AG09319 (cell line): ENCODE data around the gene KRTAP5-8.

Experiments
- DNase-seq: peaks from one replicate; pipeline ENCODE4 v3.0.0-alpha.2; 2010; ENCODE audit warnings: low read depth; ENCODE audit errors: extremely low read depth
- CTCF ChIP-seq: IDR thresholded peaks from 2 replicates; pipeline ENCODE4 v1.5.1; 2011; ENCODE audit warnings: low read depth, mild to moderate bottlenecking, inconsistent platforms, low read length, moderate library complexity

The KRTAP5-8 gene

GRCh38 chr11:71548716-71549151 lies 10.9 kb downstream of the KRTAP5-8 start:
- DNase-seq: no peak
- TF ChIP-seq CTCF: no peak

GRCh38 chr11:71551711-71552110 lies 13.9 kb downstream of the KRTAP5-8 start:
- no peak for DNase-seq

GRCh38 chr11:71554996-71555395 lies 17.2 kb downstream of the KRTAP5-8 start:
- no peak for DNase-seq
- TF ChIP-seq CTCF: no peak

More at GRCh38 chr11:71551711-71552110, 13.9 kb downstream of the KRTAP5-8 start:
- TF ChIP-seq CTCF: no peak

- no peak for TF ChIP-seq CTCF
- DNase-seq: no peak
Measured at GRCh38 chr11:71555508-71555907, 17.7 kb downstream of the KRTAP5-8 start.

GRCh38 chr11:71556018-71556417 lies 18.2 kb downstream of the KRTAP5-8 start:
- no peak for TF ChIP-seq CTCF
- no peak for DNase-seq

- no peak for DNase-seq
- no peak for TF ChIP-seq CTCF
Measured at GRCh38 chr11:71557257-71557656, 19.4 kb downstream of the KRTAP5-8 start.

- TF ChIP-seq CTCF: no peak
- DNase-seq: no peak
Measured at GRCh38 chr11:71558996-71559395, 21.2 kb downstream of the KRTAP5-8 start.
